GM21737 (cell line): ENCODE data around the gene CENPM.

Experiments
- ATAC-seq: cut with Tn5 transposase; IDR thresholded peaks from one replicate; pipeline ENCODE4 v1.9.1; 2021; ENCODE audit warnings: mild to moderate bottlenecking, moderate library complexity; ENCODE audit not compliant: unreplicated experiment

CENPM gene

GRCh38 chr22:41900652-41901312 lies 46.2 kb downstream of the CENPM start:
- no peak for ATAC-seq

GRCh38 chr22:41899992-41900651 lies 46.8 kb downstream of the CENPM start:
- no peak for ATAC-seq

GRCh38 chr22:41899110-41899509 lies 47.8 kb downstream of the CENPM start:
- ATAC-seq: no peak

DNA sequence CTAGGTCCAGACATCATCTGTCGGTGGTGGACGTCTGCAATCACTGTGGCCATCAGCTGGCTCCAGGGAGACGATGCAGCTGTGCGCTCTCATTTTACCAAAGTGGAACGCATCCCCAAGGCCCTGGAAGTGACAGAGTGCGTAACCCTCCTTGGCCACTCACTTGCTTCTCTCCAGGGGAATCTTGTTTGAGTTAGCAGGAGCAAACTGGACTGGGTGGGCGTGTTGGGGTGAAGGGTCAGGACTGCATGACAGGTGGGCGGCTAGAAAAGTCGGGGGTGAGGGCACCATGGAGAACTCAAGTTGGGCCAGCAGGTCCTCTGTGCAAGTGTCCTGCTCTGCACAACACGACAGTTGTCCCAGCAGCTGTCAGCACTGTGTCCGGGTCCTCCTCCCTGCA lies 48.3 kb downstream of the CENPM start:
- no peak for ATAC-seq

- ATAC-seq: no peak
Observed at GRCh38 chr22:41893591-41894375, 53.2 kb downstream of the CENPM start.

DNA sequence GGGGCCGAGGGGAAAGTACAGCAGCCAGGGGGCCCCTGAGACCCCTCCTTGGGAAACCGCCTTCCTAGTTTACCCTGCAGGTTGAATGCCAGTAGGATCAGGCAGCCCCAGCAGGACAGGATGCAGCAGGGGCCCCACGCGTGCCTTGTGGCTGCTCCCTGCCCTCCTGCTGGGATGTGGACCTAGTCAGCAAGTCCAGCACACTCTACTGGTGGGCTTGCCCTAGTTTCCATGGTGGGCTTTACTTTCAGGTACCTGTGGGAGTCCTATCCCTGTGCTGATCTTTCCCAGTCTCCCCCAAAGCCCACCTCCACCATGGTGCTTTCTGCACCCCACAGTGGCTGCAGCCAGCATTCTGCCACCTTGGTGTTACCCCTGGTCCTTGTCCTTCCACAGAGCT lies 54.2 kb downstream of the CENPM start:
- no peak for ATAC-seq

- ATAC-seq: no peak
Observed at GRCh38 chr22:41891407-41891806, 55.5 kb downstream of the CENPM start.
